DND-41 (cell line): ENCODE data around the gene NMRK2.
"Not testable (repeated sequence)": the region's sequence is repeated elsewhere in the genome, so short reads cannot be mapped to it uniquely, and the experiment has no call there.

Experiments
- ATAC-seq: fragments of 200-7000 bp; cut with Tn5 transposase; 3 replicates; pipeline ENCODE4 v1.9.1; 2021; ENCODE audit warnings: low read depth; ENCODE audit not compliant: insufficient read depth
- DNase-seq: peaks from one replicate; pipeline ENCODE4 v3.0.0-alpha.2; 2020
- H2AFZ ChIP-seq: 2 replicates; pipeline ENCODE4 v1.6.0; 2012; ENCODE audit warnings: low read depth, low read length
- H3K27ac ChIP-seq: 2 replicates; pipeline ENCODE4 v1.5.1; 2012; ENCODE audit warnings: low read length, inconsistent platforms
- H3K27me3 ChIP-seq: fragments of 200-600 bp; sonication (generic); 2 replicates; pipeline ENCODE4 v1.6.0; 2012; ENCODE audit warnings: low read length, mild to moderate bottlenecking, inconsistent platforms; ENCODE audit not compliant: insufficient read depth, poor library complexity
- H3K36me3 ChIP-seq: 2 replicates; pipeline ENCODE4 v1.5.1; 2012; ENCODE audit warnings: low read length, inconsistent platforms; ENCODE audit not compliant: insufficient read depth
- H3K4me1 ChIP-seq: 2 replicates; pipeline ENCODE4 v1.5.1; 2012; ENCODE audit warnings: mild to moderate bottlenecking, low read length; ENCODE audit not compliant: insufficient read depth
- H3K4me2 ChIP-seq: 2 replicates; pipeline ENCODE4 v1.6.0; 2012; ENCODE audit warnings: mild to moderate bottlenecking, moderate library complexity, low read length, inconsistent platforms; ENCODE audit not compliant: insufficient read depth
- H3K4me3 ChIP-seq, 2 experiments: fragments of 200-600 bp in 1 of 2; shearing (Covaris generic) in 1 of 2; 2 replicates each; pipeline ENCODE4 v1.5.1; 2012 to 2016; ENCODE audit warnings: inconsistent platforms in 2 of 2, low read length in 2 of 2, mild to moderate bottlenecking in 2 of 2, low read depth in 1 of 2, moderate library complexity in 1 of 2
- H3K79me2 ChIP-seq: 2 replicates; pipeline ENCODE4 v1.6.0; 2012; ENCODE audit warnings: low read length, inconsistent platforms; ENCODE audit not compliant: insufficient read depth
- H3K9ac ChIP-seq: 2 replicates; pipeline ENCODE4 v1.6.0; 2012; ENCODE audit warnings: low read depth, mild to moderate bottlenecking, inconsistent platforms, low read length, moderate library complexity
- H3K9me3 ChIP-seq: 2 replicates; pipeline ENCODE4 v1.5.1; 2012; ENCODE audit warnings: low read length, moderate library complexity, mild to moderate bottlenecking, inconsistent platforms; ENCODE audit not compliant: insufficient read depth, severe bottlenecking
- H4K20me1 ChIP-seq: 2 replicates; pipeline ENCODE4 v1.6.0; 2012; ENCODE audit warnings: low read length; ENCODE audit not compliant: insufficient read depth
- EZH2 ChIP-seq: IDR thresholded peaks from 3 replicates; pipeline ENCODE4 v1.6.1; 2012; ENCODE audit warnings: borderline replicate concordance, low read depth, mild to moderate bottlenecking, moderate library complexity, low read length, inconsistent platforms; ENCODE audit not compliant: severe bottlenecking
- TF ChIP-seq, protein P1 (sequence below): IDR thresholded peaks from 2 replicates; pipeline ENCODE4 v1.5.1; 2012; ENCODE audit warnings: borderline replicate concordance, low read length, moderate library complexity, mild to moderate bottlenecking; ENCODE audit not compliant: poor library complexity, severe bottlenecking; ENCODE audit errors: extremely low read depth

Gene NMRK2

DNA sequence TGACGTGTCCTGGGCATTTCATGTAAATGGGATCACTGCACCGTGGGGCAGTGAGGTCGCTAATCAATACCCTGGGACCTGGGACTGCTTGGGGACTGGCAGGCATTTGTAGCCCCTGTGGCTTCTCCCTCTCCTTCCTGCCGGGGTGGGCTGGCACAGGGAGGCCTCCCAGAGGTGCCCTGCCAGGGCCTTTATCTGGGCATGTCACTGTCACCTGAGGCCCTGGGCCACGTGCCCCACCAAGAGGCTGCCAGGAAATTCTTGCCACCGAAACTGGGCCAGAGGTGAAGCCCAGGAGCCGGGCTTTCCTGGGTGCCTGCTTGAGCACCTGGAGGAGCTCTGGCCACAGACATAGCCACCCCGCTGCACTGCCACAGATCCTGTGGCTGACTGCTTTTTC is 1.8 kb upstream of the NMRK2 start:
- H3K9ac ChIP-seq: no peak overlapping the region
- no peaks in the 10 kb centered on the region for H3K79me2 ChIP-seq
- H3K27me3 ChIP-seq: no peaks in the 10 kb centered on the region
- no peak overlapping the region for H3K27ac ChIP-seq
- H3K9me3 ChIP-seq: no peaks in the 10 kb centered on the region
- no peak overlapping the region for H2AFZ ChIP-seq
- DNase-seq: no peak
- ATAC-seq: no peak
- TF ChIP-seq EZH2: no peak
- TF ChIP-seq, protein P1, sequence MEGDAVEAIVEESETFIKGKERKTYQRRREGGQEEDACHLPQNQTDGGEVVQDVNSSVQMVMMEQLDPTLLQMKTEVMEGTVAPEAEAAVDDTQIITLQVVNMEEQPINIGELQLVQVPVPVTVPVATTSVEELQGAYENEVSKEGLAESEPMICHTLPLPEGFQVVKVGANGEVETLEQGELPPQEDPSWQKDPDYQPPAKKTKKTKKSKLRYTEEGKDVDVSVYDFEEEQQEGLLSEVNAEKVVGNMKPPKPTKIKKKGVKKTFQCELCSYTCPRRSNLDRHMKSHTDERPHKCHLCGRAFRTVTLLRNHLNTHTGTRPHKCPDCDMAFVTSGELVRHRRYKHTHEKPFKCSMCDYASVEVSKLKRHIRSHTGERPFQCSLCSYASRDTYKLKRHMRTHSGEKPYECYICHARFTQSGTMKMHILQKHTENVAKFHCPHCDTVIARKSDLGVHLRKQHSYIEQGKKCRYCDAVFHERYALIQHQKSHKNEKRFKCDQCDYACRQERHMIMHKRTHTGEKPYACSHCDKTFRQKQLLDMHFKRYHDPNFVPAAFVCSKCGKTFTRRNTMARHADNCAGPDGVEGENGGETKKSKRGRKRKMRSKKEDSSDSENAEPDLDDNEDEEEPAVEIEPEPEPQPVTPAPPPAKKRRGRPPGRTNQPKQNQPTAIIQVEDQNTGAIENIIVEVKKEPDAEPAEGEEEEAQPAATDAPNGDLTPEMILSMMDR: no peak
- no peaks in the 10 kb centered on the region for H3K36me3 ChIP-seq
- no peak overlapping the region for H3K4me3 ChIP-seq
- H3K4me1 ChIP-seq: no peaks in the 10 kb centered on the region
- H4K20me1 ChIP-seq: no peaks in the 10 kb centered on the region
- no peak overlapping the region for H3K4me2 ChIP-seq

DNA sequence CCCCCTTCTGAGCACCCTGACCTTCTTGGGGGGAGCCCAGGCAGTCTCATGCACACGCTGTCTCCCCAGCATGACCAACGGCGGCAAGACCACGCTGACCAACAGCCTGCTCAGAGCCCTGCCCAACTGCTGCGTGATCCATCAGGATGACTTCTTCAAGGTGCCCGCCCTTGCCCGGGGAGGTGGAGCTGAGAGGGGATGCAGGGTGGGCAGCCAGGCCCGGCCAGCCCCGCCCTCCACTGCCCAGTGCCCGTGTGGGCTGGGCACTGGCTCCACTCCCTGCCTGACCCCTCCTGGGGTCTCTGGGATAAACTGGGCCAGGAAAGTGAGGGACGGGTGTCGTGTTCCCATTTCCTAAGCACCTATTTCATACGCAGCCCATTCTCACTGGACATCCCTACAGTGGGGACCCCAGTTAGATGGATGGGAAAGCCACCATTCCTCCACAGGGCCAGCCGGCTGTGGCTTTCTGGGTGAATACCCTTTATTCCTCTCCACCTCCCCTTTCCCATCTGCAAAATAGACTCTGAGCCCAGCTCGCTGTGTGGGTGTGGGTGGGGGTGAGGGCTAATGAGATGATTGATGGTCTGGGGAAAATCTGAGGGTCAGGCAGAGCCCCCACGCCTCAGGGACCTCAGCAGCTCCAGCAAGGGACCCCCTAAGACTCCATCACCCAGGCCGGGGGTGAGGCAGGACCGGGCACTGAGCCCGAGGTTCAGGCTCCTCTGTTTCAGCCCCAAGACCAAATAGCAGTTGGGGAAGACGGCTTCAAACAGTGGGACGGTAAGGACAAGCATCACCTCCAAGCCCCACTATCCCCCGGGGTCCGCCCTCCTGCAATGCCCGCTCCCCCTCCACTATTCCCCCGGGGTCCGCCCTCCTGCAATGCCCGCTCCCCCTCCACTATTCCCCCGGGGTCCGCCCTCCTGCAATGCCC is 3.9 kb downstream of the NMRK2 start:
- Histone ChIP-seq H3K27ac (no peak overlapping the region), H3K4me3 (no peak overlapping the region), H3K9me3 (no peaks in the 10 kb centered on the region), H3K36me3 (no peaks in the 10 kb centered on the region), H2AFZ (no peak overlapping the region), H3K4me2 (no peak overlapping the region), H3K9ac (no peak overlapping the region), H4K20me1 (no peaks in the 10 kb centered on the region), H3K4me1 (no peaks in the 10 kb centered on the region), H3K79me2 (no peaks in the 10 kb centered on the region), H3K27me3 (no peaks in the 10 kb centered on the region)
- DNase-seq (no peak), ATAC-seq (no peak)
- no peak for TF ChIP-seq EZH2
- TF ChIP-seq, protein P1: no peak

DNA sequence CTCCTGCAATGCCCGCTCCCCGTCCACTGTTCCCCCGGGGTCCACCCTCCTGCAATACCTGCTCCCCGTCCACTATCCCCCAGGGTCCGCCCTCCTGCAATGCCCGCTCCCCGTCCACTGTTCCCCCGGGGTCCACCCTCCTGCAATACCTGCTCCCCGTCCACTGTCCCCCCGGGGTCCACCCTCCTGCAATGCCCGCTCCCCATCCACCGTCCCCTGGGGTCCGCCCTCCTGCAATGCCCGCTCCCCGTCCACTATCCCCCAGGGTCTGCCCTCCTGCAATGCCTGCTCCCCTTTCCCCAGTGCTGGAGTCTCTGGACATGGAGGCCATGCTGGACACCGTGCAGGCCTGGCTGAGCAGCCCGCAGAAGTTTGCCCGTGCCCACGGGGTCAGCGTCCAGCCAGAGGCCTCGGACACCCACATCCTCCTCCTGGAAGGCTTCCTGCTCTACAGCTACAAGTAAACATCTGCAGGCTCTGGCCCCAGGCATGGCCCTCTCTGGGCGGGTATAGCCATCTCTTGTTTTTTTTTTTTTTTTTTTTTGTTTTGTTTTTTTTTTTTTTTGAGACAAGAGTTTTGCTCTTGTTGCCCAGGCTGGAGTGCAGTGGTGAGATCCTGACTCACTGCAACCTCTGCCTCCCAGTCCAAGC is 5.6 kb downstream of the NMRK2 start:
- H3K79me2 ChIP-seq, H3K9me3 ChIP-seq, H4K20me1 ChIP-seq, H3K27me3 ChIP-seq, H3K27ac ChIP-seq, H3K4me3 ChIP-seq, H3K4me1 ChIP-seq, H3K36me3 ChIP-seq, DNase-seq, H3K4me2 ChIP-seq, H3K9ac ChIP-seq, ATAC-seq, H2AFZ ChIP-seq: not testable (repeated sequence)

DNA sequence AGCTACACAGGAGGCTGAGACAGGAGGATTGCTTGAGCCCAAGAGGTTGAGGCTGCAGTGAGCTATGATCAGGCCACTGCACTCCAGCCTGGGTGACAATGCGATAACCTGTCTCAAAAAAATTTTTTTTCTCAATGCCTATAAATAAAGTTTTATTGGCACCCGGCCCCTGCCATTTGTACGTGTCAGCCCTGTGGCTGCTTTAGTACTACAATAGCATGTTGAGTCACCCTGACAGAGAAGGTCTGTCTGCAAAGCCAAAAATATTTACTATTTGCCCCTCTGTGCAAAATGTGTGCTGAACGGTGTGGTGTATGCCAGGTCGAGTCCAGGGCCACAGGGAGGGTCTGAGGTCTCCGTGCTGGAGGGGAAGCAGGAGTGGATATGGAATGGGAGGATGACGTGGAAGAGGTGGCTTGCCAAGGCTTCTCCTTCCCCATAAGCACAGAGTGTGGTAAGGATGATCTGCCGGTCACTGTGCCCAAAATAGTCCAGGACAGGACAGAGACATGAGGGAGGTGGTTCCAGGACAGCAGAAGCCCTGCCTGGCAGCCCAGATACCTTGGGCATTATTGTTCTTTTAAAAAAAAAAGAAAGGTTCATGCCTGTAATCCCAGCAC is 10.0 kb downstream of the NMRK2 start:
- H3K79me2 ChIP-seq: no peaks in the 10 kb centered on the region
- H3K9me3 ChIP-seq: no peaks in the 10 kb centered on the region
- ATAC-seq (no peak), DNase-seq (no peak)
- no peaks in the 10 kb centered on the region for H4K20me1 ChIP-seq
- no peak overlapping the region for H3K27ac ChIP-seq
- H3K9ac ChIP-seq: no peak overlapping the region
- H3K4me3 ChIP-seq: no peak overlapping the region
- H2AFZ ChIP-seq: no peak overlapping the region
- H3K4me2 ChIP-seq: no peak overlapping the region
- no peaks in the 10 kb centered on the region for H3K36me3 ChIP-seq
- H3K4me1 ChIP-seq: no peaks in the 10 kb centered on the region
- H3K27me3 ChIP-seq: no peaks in the 10 kb centered on the region
- TF ChIP-seq EZH2: no peak
- TF ChIP-seq, protein P1: no peak
